BLaER1 treated with 17β-estradiol and CSF1 and Interleukin-3, amounts not matched to agents 10 nM and 100 nM (cell line): ENCODE data around the gene EPC2.

Experiments
- H3K27ac ChIP-seq, 11 experiments: shearing (Covaris generic); formaldehyde crosslinking; 2 replicates each; pipeline ENCODE4 v1.8.1; 2022
- H3K27me3 ChIP-seq, 11 experiments: shearing (Covaris generic); formaldehyde crosslinking; 2 replicates each; pipeline ENCODE4 v1.8.1; 2022
- H3K36me3 ChIP-seq, 11 experiments: shearing (Covaris generic); formaldehyde crosslinking; 2 replicates each; pipeline ENCODE4 v1.8.1; 2022
- H3K4me1 ChIP-seq, 10 experiments: shearing (Covaris generic); formaldehyde crosslinking; 2 replicates each; pipeline ENCODE4 v1.8.1; 2022
- H3K4me2 ChIP-seq, 11 experiments: shearing (Covaris generic); formaldehyde crosslinking; 2 replicates each; pipeline ENCODE4 v1.8.1; 2022
- H3K4me3 ChIP-seq, 10 experiments: shearing (Covaris generic); formaldehyde crosslinking; 2 replicates each; pipeline ENCODE4 v1.8.1; 2022
- H3K9ac ChIP-seq, 11 experiments: shearing (Covaris generic); formaldehyde crosslinking; 2 replicates each; pipeline ENCODE4 v1.8.1; 2022
- H3K9me3 ChIP-seq, 11 experiments: shearing (Covaris generic); formaldehyde crosslinking; replicated peaks in 1 of 11; 2 replicates each; pipeline ENCODE4 v1.8.1; 2022
- H4K20me1 ChIP-seq, 11 experiments: shearing (Covaris generic); formaldehyde crosslinking; 2 replicates each; pipeline ENCODE4 v1.8.1; 2022
- Cebpa-rat ChIP-seq, 11 experiments: shearing (Covaris generic); IDR thresholded peaks; 2 replicates each; pipeline ENCODE4 v1.8.1; 2022

The EPC2 gene

DNA sequence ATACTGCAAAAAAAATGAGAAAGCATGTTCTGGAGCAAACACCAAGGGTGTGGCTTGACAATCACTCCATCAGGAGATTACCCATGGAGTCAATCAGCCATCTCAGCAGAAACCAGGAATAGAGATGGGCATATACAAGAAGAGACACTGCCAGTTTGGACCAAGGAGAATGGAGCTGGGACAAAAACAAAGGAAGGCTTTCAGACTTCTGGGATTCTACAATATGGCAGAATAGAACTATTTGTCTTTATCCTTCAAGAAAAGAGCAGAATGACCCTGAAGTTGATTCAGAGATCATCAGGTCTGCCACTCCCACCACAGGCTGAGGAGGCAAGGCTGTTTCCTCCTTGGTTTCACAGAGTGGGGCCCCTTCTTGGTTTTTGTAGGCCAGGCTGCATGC is 182.2 kb downstream of the EPC2 start:
- Histone ChIP-seq H3K9ac (no peak overlapping the region), H3K4me1 (peaks cover 0 to 14% (median 2%) of the 10 kb centered on the region in 10 experiments; a peak in 8 of 20 replicates), H3K9me3 (peaks cover 19 to 31% (median 26%) of the 10 kb centered on the region in 11 experiments), H3K4me2 (no peak overlapping the region), H3K36me3 (no peaks in the 10 kb centered on the region), H4K20me1 (no peaks in the 10 kb centered on the region), H3K27me3 (no peaks in the 10 kb centered on the region), H3K27ac (no peak overlapping the region), H3K4me3 (no peak overlapping the region)
- no peak for TF ChIP-seq Cebpa-rat (IDR thresholded peaks at IDR 0.05)

DNA sequence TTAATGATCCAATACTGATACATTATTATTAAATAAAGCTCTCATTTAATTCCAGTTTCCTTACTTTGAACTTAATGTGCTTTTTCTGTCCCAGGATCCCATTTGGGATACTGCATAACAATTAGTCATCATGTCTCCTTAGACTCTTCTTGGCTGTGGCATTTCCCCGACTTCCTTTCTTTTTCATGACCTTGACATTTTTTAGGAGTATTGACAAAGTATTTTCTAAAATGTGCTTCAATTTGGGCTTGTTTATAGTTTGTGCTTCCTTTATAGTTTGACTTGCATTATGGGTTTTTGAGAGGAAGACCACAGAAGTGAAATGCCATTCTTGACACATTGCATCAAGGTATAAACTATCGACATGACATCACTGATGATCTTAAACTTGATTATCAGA is 184.4 kb downstream of the EPC2 start:
- H3K36me3 ChIP-seq: no peaks in the 10 kb centered on the region
- peak overlapping the region in 2 of 11 experiments; percentile 1 to 22; a peak in 1 of 22 replicates for H3K4me2 ChIP-seq
- H3K4me1 ChIP-seq: peaks cover 0 to 14% (median 2%) of the 10 kb centered on the region in 10 experiments; a peak in 8 of 20 replicates
- H3K27me3 ChIP-seq: no peaks in the 10 kb centered on the region
- no peak overlapping the region for H3K9ac ChIP-seq
- H3K27ac ChIP-seq: no peak overlapping the region
- no peaks in the 10 kb centered on the region for H4K20me1 ChIP-seq
- TF ChIP-seq Cebpa-rat (IDR thresholded peaks at IDR 0.05): no peak
- H3K9me3 ChIP-seq: peaks cover 19 to 31% (median 26%) of the 10 kb centered on the region in 11 experiments
- H3K4me3 ChIP-seq: no peak overlapping the region

DNA sequence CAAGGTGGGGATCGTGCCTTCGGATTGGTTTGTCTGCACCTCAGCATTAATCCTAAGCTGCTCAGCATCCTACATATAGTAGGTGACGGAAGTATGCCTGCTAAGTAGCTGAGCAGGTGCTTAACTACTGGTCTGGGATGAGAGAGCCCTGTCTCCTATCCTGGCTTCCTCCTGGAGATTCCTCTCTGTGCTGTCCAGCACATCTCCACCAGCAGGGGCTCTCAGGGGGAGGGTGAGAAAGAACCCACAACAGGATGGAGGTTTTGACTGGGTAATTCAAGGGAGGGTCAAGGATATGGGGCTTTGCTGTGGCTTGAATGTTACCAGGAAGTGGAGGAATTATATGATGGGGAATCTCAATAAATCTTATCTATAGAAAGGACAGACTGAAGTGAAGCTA is 185.1 kb downstream of the EPC2 start:
- no peak overlapping the region for H3K27ac ChIP-seq
- H3K4me3 ChIP-seq: no peak overlapping the region
- peak overlapping the region in 2 of 11 experiments; percentile 1 to 22; a peak in 1 of 22 replicates for H3K4me2 ChIP-seq
- peaks cover 0 to 14% (median 2%) of the 10 kb centered on the region in 10 experiments; a peak in 8 of 20 replicates for H3K4me1 ChIP-seq
- no peaks in the 10 kb centered on the region for H3K27me3 ChIP-seq
- no peak overlapping the region for H3K9ac ChIP-seq
- H3K36me3 ChIP-seq: no peaks in the 10 kb centered on the region
- H4K20me1 ChIP-seq: no peaks in the 10 kb centered on the region
- peaks cover 19 to 30% (median 26%) of the 10 kb centered on the region in 11 experiments for H3K9me3 ChIP-seq
- no peak for TF ChIP-seq Cebpa-rat (IDR thresholded peaks at IDR 0.05)

DNA sequence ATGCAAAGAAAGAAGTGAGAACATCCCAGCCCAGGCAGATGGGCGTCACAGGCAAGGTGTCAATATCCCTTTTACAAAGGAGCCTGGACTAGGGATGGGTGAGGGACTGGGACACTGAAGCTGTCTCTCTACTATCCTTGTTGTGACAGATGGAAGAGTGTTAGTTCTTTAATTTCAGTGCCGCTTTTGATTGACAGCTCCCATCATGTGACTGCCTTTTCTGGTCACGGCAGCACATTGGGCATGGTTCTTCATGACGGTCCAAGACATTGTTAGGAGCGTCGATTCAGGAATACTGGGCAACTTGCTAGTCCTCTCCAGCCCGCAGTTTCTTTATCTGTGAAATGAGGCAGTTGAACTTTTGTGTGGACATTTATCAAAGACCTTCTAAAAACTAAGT is 188.1 kb downstream of the EPC2 start:
- no peak overlapping the region for H3K27ac ChIP-seq
- no peaks in the 10 kb centered on the region for H4K20me1 ChIP-seq
- no peak overlapping the region for H3K4me3 ChIP-seq
- H3K9me3 ChIP-seq: no peaks in the 10 kb centered on the region; a peak in 1 of 22 replicates
- H3K36me3 ChIP-seq: no peaks in the 10 kb centered on the region
- no peak overlapping the region for H3K4me2 ChIP-seq
- no peak for TF ChIP-seq Cebpa-rat (IDR thresholded peaks at IDR 0.05)
- no peak overlapping the region for H3K9ac ChIP-seq
- H3K4me1 ChIP-seq: peaks cover 0 to 14% (median 2%) of the 10 kb centered on the region in 10 experiments; a peak in 8 of 20 replicates
- H3K27me3 ChIP-seq: no peaks in the 10 kb centered on the region
